Fibroblast of pulmonary artery (primary cell): ENCODE measurements around the gene RPS25.
"Not testable (repeated sequence)": the region's sequence is repeated elsewhere in the genome, so short reads cannot be mapped to it uniquely, and the experiment has no call there.

Experiments
- DNase-seq: peaks from one replicate; pipeline ENCODE4 v3.0.0-alpha.2; 2010; ENCODE audit warnings: low read depth
- H3K4me3 ChIP-seq: replicated peaks from 2 replicates; pipeline ENCODE4 v1.5.1; 2011; ENCODE audit warnings: low read depth, mild to moderate bottlenecking, control low read depth, low read length, moderate library complexity
- CTCF ChIP-seq: IDR thresholded peaks from 2 replicates; pipeline ENCODE4 v1.5.1; 2011; ENCODE audit warnings: mild to moderate bottlenecking, control low read depth, low read length, inconsistent platforms; ENCODE audit errors: missing control alignments

The RPS25 gene

DNA sequence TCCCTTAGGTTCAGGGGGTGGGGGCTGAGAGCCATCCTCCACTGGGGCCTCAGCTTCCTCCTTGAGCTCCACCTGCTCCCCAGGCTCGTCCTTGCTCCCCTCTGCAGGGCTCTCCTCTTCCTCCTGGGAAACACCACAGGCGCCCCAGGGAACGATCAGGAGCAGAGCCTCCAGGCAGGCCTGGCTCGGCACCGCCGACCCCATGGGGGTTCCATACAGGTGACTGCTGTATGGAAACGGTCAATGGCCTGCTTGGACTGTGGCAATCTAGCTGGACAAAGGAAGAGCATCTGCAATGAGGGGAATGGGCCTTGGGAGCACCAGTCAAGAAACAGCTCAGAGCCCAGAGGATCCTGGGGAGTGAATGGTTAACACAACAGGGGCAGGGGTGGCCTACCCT lies 30.9 kb upstream of the RPS25 start:
- H3K4me3 ChIP-seq, result no peak overlapping the region
- DNase-seq, result no peak
- TF ChIP-seq CTCF, result no peak

GRCh38 chr11:119048644-119049043 lies 30.5 kb upstream of the RPS25 start:
- no peak for TF ChIP-seq CTCF
- DNase-seq, result no peak
- H3K4me3 ChIP-seq, result no peak overlapping the region

DNA sequence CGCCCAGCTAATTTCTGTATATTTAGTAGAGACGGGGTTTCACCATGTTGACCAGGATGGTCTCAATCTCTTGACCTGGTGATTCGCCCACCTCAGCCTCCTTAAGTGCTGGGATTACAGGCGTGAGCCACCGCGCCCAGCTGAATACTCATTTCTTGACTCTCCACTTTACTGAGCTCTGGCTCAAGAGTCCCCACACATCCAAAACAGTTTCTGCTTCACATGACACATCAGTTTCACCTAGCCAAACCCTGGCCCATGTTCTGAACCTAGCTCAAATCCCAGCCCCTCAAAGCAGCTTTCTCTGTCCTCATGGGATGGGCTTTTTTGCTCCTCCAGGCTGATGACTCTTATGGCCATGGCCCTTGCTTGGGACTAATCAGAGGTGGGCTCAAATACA lies 29.1 kb upstream of the RPS25 start:
- no peak overlapping the region for H3K4me3 ChIP-seq
- DNase-seq, result no peak
- no peak for TF ChIP-seq CTCF

DNA sequence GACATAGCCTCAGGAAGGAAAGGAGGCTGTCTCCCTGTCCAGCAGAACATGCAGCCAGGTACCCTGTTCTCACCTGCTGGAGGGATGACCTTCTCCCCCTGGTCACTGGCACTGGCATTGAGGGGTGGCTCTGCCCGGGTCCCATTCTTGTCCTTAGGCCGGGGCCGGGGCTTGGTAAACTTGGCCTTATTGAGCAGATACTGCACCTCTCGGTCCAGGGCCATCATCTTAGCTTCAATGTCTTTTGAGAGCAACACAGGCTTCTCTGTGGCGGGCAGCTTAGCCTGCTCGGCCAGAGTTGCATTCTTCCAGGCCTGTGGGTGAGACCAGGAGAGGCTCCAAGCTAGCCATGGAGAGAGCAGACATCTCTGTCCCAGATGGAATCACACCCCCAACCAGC lies 28.3 kb upstream of the RPS25 start:
- no peak overlapping the region for H3K4me3 ChIP-seq
- DNase-seq, result no peak
- TF ChIP-seq CTCF, result no peak

GRCh38 chr11:119044708-119045107 lies 26.6 kb upstream of the RPS25 start:
- peak; percentile 20 for TF ChIP-seq CTCF
- DNase-seq, result no peak

DNA sequence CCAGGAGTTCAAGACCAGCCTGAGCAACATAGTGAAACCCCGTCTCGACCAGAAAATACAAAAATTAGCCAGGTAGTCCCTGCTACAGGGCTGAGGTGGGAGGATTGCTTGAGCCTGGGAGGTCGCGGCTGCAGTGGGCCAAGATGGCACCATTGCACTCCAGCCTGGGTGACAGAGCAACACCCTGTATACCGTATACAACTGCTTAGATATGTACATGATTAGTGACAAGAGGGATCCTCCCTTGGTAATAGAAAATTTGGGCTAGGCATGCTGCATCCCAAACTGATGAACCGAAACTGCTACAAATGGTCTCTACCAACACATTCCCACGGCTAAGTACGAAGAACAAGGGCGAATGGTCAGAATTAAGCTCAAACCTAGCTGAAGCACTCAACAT lies 24.8 kb upstream of the RPS25 start:
- no peak overlapping the region for H3K4me3 ChIP-seq
- no peak for DNase-seq
- TF ChIP-seq CTCF, result no peak

More at GRCh38 chr11:119044708-119045107, 26.6 kb upstream of the RPS25 start:
- no peak overlapping the region for H3K4me3 ChIP-seq

GRCh38 chr11:119041821-119042514 lies 23.8 kb upstream of the RPS25 start:
- TF ChIP-seq CTCF, result no peak
- no peak overlapping the region for H3K4me3 ChIP-seq
- DNase-seq, result no peak

- H3K4me3 ChIP-seq, DNase-seq: not testable (repeated sequence)
Measured at GRCh38 chr11:119039471-119039870, 21.3 kb upstream of the RPS25 start.
